Smooth muscle cell (in vitro differentiated cells): ENCODE results near the gene CC2D2A. TPM values are rescaled to one million over a fixed set of nuclear protein-coding genes. Genes with fewer than 3 reads are reported as not detected.

Source experiments
- DNase-seq: peaks from one replicate; lab custom pipeline; 2025; ENCODE audit not compliant: unreplicated experiment; lab: John Stamatoyannopoulos, UW
- H2AFZ ChIP-seq: fragments of 200-600 bp; sonication (generic); 2 replicates; pipeline ENCODE4 v1.6.0; 2016; ENCODE audit warnings: antibody characterized with exemption, low read depth, mild to moderate bottlenecking
- H3F3A ChIP-seq: fragments of 200-600 bp; sonication (generic); 2 replicates; pipeline ENCODE4 v1.6.0; 2017; ENCODE audit warnings: antibody characterized with exemption, low read depth
- H3K27ac ChIP-seq: fragments of 200-600 bp; sonication (generic); 2 replicates; pipeline ENCODE4 v1.5.1; 2016; ENCODE audit warnings: low read depth, mild to moderate bottlenecking
- H3K27me3 ChIP-seq: fragments of 200-600 bp; sonication (generic); 2 replicates; pipeline ENCODE4 v1.6.1; 2016; ENCODE audit warnings: low read depth, mild to moderate bottlenecking
- H3K36me3 ChIP-seq: fragments of 200-600 bp; sonication (generic); 2 replicates; pipeline ENCODE4 v1.5.1; 2016; ENCODE audit warnings: low read depth
- H3K4me1 ChIP-seq: fragments of 200-600 bp; sonication (generic); 2 replicates; pipeline ENCODE4 v1.5.1; 2016; ENCODE audit warnings: low read depth
- H3K4me2 ChIP-seq: fragments of 200-600 bp; sonication (generic); 2 replicates; pipeline ENCODE4 v1.6.0; 2016; ENCODE audit warnings: mild to moderate bottlenecking
- H3K4me3 ChIP-seq: fragments of 200-600 bp; sonication (generic); 2 replicates; pipeline ENCODE4 v1.5.1; 2016; ENCODE audit warnings: mild to moderate bottlenecking
- H3K79me2 ChIP-seq: fragments of 200-600 bp; sonication (generic); 2 replicates; pipeline ENCODE4 v1.6.0; 2016; ENCODE audit warnings: low read depth, mild to moderate bottlenecking
- H3K9ac ChIP-seq: fragments of 200-600 bp; sonication (generic); 2 replicates; pipeline ENCODE4 v1.6.0; 2016; ENCODE audit warnings: low read depth
- H3K9me3 ChIP-seq: fragments of 200-600 bp; sonication (generic); replicated peaks from 2 replicates; pipeline ENCODE4 v1.5.1; 2016; ENCODE audit warnings: low read depth
- H4K20me1 ChIP-seq: fragments of 200-600 bp; sonication (generic); 2 replicates; pipeline ENCODE4 v1.6.0; 2016; ENCODE audit warnings: low read depth
- WGBS: methylation state at CpG from one replicate; pipeline ENCODE4 v1.1.7; 2016; ENCODE audit warnings: low lambda C conversion rate; 5-methylcytosine and 5-hydroxymethylcytosine counted together
- polyA plus RNA-seq: library from polyadenylated mRNA; unstranded; fragments of >200 nt; fragmentation: Nextera tagmentation; extraction: Ambion mirVana; gene quantifications from 2 replicates; pipeline ENCODE4 v1.2.1, GENCODE V29; 2016
- total RNA-seq: library from RNA; depleted of rRNA; stranded (reverse); fragments of >200 nt; gene quantifications from 2 replicates; pipeline ENCODE4 v1.2.3, GENCODE V29; 2014
- TF ChIP-seq, protein P1 (sequence below): fragments of 200-600 bp; sonication (generic); IDR thresholded peaks from 2 replicates; pipeline ENCODE4 v1.5.1; 2017; ENCODE audit warnings: borderline replicate concordance, mild to moderate bottlenecking, antibody characterized with exemption; ENCODE audit not compliant: insufficient read depth, poor library complexity, severe bottlenecking

Gene CC2D2A
- total and polyA plus RNA-seq, 2 experiments from 2014 or later: 12.8 to 15.0 TPM

DNA sequence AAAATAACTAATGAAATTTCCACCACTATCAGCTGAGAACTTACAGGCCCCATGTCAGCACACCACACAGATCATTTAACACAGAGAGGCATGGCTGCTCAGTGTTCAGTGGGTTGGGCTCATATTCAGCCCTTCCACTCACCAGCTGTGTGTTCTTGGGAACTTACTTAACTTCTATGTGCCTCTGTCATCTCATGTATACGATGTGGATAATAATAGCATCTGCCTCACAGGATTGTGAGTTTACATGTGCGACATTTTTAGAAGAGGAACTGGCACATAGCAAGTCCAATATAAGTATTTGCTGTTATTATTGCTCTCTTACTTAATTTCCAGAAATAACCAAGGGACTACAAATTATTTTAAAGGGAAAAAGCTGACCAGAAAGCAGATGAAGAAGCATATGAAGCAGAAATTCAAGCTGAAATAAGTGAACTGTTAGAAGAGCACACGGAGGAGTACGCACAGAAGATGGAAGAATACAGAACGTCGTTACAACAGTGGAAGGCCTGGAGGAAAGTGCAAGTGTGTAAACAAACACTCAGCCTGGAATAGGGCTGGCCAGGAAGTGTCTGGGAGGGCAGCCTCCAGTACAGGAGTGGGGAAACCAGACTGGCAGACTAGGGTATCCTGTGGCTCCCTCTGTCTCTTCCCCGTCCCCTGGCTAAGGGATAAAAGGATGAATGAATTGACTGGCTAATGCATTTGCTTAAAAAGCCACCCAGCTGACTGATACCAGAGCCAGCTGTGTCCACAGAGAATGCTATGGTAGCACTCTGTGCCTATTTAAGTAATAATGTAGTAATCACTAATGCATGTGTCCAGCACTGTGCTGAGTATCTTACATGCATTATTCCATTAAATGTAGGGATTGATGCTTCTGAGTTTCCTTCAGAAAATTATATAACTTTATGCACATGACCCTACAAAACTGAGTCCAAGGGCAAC, 67.1 kb downstream of the CC2D2A start:
- Histone ChIP-seq H3K79me2 (no peaks in the 10 kb centered on the region), H4K20me1 (no peaks in the 10 kb centered on the region), H3K9me3 (no peaks in the 10 kb centered on the region), H2AFZ (no peak overlapping the region), H3K4me3 (no peak overlapping the region), H3K4me1 (no peaks in the 10 kb centered on the region), H3K27me3 (no peaks in the 10 kb centered on the region), H3K36me3 (peaks cover 9% of the 10 kb centered on the region), H3K27ac (no peak overlapping the region), H3F3A (no peaks in the 10 kb centered on the region), H3K9ac (no peak overlapping the region), H3K4me2 (no peak overlapping the region)
- 61% methylated on average over 7 of the region's 7 CpGs for WGBS
- no peak for DNase-seq
- TF ChIP-seq, protein P1, sequence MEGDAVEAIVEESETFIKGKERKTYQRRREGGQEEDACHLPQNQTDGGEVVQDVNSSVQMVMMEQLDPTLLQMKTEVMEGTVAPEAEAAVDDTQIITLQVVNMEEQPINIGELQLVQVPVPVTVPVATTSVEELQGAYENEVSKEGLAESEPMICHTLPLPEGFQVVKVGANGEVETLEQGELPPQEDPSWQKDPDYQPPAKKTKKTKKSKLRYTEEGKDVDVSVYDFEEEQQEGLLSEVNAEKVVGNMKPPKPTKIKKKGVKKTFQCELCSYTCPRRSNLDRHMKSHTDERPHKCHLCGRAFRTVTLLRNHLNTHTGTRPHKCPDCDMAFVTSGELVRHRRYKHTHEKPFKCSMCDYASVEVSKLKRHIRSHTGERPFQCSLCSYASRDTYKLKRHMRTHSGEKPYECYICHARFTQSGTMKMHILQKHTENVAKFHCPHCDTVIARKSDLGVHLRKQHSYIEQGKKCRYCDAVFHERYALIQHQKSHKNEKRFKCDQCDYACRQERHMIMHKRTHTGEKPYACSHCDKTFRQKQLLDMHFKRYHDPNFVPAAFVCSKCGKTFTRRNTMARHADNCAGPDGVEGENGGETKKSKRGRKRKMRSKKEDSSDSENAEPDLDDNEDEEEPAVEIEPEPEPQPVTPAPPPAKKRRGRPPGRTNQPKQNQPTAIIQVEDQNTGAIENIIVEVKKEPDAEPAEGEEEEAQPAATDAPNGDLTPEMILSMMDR: no peak

DNA sequence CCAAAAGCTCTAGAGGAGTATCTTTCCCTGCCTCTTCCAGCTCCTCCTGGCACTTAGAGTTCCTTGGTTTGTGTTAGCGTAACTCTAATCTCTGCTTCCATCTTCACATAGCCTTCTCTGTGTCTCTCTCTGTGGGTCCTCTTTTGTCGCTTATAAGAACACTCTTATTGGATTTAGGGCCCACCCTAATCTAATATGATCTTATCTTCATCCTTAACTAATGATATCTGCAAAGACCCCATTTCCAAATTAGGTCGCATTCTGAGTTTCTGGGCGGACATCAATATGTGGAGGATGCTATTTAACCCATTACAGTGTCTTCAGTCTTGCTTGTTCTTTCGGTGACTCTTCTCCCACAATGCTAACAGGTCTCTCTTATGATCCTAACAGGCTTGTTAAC, 72.3 kb downstream of the CC2D2A start:
- H3K79me2 ChIP-seq: no peaks in the 10 kb centered on the region
- no peak overlapping the region for H3K4me2 ChIP-seq
- peaks cover 5% of the 10 kb centered on the region for H3K36me3 ChIP-seq
- no peaks in the 10 kb centered on the region for H3F3A ChIP-seq
- peaks cover 8% of the 10 kb centered on the region for H3K4me1 ChIP-seq
- H3K4me3 ChIP-seq: no peak overlapping the region
- no peaks in the 10 kb centered on the region for H4K20me1 ChIP-seq
- no peak overlapping the region for H2AFZ ChIP-seq
- 95% methylated on average over 5 of the region's 5 CpGs for WGBS
- TF ChIP-seq, protein P1: no peak
- H3K27ac ChIP-seq: no peak overlapping the region
- no peak overlapping the region for H3K9ac ChIP-seq
- DNase-seq: no peak
- no peaks in the 10 kb centered on the region for H3K27me3 ChIP-seq
- no peaks in the 10 kb centered on the region for H3K9me3 ChIP-seq

DNA sequence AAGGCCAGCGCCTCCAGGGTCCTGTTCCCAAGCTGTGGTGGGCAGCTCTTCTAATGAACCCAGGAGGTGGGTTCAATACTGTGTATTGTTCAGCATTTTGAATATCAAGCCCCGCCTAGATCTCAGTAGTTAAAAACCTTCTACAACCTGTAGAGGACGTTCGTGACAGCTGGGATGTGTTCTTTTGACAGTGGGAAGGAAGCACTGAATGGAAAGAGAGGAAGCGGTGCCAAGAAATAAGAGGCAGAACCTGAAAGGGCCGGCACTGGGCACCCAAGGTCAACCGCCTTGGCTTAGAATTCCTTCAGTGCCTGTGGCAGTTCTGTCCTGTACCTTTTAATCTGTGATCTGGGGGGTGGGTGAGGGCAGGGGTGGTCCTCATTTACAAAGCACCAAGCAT, 73.1 kb downstream of the CC2D2A start:
- Histone ChIP-seq H3K79me2 (no peaks in the 10 kb centered on the region), H3K4me2 (no peak overlapping the region), H3K27ac (no peak overlapping the region), H3K9me3 (no peaks in the 10 kb centered on the region), H3K9ac (no peak overlapping the region), H3K36me3 (peaks cover 5% of the 10 kb centered on the region), H3K4me1 (peaks cover 8% of the 10 kb centered on the region), H2AFZ (no peak overlapping the region), H3K4me3 (no peak overlapping the region), H4K20me1 (no peaks in the 10 kb centered on the region), H3K27me3 (no peaks in the 10 kb centered on the region), H3F3A (no peaks in the 10 kb centered on the region)
- WGBS: 89% methylated on average over 7 of the region's 7 CpGs
- TF ChIP-seq, protein P1: no peak
- no peak for DNase-seq
